ENCODE measurements around the gene VAC14.

VAC14 gene

DNA sequence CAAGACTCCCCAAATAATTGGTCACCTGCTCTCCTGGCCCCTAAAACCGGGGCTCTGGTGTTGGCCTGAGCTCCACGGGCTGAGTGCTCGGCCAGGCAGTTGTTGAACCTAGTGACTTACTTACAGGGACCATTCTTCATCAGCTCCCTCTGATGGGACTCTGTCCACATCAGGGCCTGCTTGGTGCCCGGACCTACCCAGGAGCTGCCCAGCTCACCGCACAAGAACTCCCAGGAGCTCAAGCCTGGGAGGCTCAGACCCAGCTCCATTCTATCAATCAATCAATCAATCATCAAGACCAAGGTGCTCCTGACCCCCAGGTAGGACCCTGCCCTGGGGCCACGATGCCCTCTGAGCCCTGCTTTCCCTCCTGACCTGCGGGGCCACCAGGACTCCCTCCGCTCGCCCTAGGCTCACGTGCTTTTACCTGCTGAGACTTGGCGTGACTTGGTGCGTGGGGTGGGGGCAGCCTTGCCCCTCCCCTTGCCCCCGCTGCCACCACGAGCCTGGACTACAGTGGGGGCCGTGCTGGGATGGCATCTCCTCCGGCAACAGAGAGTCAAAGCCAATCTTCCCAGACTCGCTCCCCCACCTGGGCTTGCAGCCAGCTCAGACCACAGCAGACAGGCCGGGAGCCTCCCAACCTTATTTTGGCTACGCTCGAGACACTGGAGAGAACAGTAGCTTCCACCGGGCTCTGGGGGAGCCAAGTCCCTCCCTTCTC, 138.9 kb downstream of the VAC14 start:
- H3K27ac ChIP-seq: peak overlapping the region; percentile 42 to 58
- H3K4me3 ChIP-seq: no peak overlapping the region
- no peak for TF ChIP-seq CTCF (IDR thresholded peaks at IDR 0.05)
- DNase-seq (ENCODE audit: low spot score): no peak

GRCh38 chr16:70661534-70661917, 139.4 kb downstream of the VAC14 start:
- Histone ChIP-seq H3K4me3 (no peak overlapping the region), H3K27ac (peak overlapping the region; percentile 42 to 58)
- DNase-seq (ENCODE audit: low spot score): no peak
- TF ChIP-seq CTCF (IDR thresholded peaks at IDR 0.05): no peak

- Histone ChIP-seq H3K27ac (no peak overlapping the region), H3K4me3 (no peak overlapping the region)
- no peak for TF ChIP-seq CTCF (IDR thresholded peaks at IDR 0.05)
- DNase-seq (ENCODE audit: low spot score): no peak
Observed at GRCh38 chr16:70660672-70661350, 140.1 kb downstream of the VAC14 start.

DNA sequence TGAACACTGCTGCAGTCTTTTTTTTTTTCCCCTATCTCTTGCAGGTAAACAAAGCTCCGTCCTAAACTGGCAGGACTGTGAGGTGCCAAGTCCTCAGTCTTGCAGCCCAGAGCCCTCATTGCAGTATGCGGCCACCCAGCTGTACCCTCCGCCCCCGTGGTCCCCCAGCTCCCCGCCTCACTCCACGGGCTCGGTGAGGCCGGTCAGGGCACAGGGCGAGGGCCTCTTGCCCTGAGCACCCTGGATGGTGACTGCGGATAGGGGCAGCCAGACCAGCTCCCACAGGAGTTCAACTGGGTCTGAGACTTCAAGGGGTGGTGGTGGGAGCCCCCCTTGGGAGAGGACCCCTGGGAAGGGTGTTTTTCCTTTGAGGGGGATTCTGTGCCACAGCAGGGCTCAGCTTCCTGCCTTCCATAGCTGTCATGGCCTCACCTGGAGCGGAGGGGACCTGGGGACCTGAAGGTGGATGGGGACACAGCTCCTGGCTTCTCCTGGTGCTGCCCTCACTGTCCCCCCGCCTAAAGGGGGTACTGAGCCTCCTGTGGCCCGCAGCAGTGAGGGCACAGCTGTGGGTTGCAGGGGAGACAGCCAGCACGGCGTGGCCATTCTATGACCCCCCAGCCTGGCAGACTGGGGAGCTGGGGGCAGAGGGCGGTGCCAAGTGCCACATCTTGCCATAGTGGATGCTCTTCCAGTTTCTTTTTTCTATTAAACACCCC, 140.8 kb downstream of the VAC14 start:
- H3K27ac ChIP-seq: no peak overlapping the region
- no peak for TF ChIP-seq CTCF (IDR thresholded peaks at IDR 0.05)
- no peak for DNase-seq (ENCODE audit: low spot score)
- no peak overlapping the region for H3K4me3 ChIP-seq

DNA sequence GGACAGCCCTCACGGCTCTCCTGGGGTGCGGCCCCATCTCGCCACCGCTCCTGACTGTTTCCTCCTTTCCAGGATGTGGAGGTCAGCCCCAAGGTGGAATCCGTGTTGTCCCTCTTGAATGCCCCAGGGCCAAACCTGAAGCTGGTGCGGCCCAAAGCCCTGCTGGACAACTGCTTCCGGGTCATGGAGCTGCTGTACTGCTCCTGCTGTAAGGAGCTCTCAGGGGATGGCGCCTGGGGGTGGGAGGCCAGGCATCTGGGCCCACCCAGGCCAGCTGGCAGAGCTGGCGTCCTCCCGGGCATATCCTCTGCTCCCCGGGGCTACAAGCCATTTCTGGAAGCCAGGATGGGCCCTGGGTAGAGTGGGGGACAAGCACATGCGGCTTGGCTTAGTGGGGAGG, 141.4 kb downstream of the VAC14 start:
- no peak for DNase-seq (ENCODE audit: low spot score)
- no peak for TF ChIP-seq CTCF (IDR thresholded peaks at IDR 0.05)
- no peak overlapping the region for H3K27ac ChIP-seq

DNA sequence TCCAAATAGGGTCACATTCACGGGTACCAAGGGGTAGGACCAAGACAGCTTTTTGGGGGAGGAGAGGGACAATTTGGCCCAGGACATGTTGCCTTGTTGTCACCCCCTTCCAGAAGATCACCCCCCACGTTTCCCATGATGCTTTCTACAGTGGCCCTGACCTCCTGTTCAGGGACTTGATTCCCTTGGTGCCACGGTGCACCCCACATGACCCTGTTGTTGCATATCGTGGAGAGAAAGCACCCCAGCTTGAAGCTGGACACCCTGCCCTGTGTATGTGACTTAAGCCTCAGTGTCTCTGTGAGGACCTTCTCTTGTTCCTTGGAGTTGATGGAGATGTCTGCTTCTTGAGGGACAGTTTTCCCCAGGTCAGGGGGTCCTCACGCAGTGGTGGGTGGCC, 142.0 kb downstream of the VAC14 start:
- DNase-seq (ENCODE audit: low spot score): no peak
- no peak for TF ChIP-seq CTCF (IDR thresholded peaks at IDR 0.05)
- Histone ChIP-seq H3K27ac (no peak overlapping the region), H3K4me3 (no peak overlapping the region)

More for the DNA sequence above, 141.4 kb downstream of the VAC14 start:
- H3K4me3 ChIP-seq: no peak overlapping the region
